GM23248 (cell line): ENCODE data around the gene ARID5B. TPM values are rescaled to one million over a fixed set of nuclear protein-coding genes. Genes with fewer than 3 reads are reported as not detected.
A peak's percentile ranks its signal among the peaks of the same experiment; 100 is the strongest.

ENCODE experiments used
- DNase-seq: peaks from one replicate; pipeline ENCODE4 v3.0.0-alpha.2; 2015
- H2AFZ ChIP-seq: fragments of 200-600 bp; sonication (generic); 2 replicates; pipeline ENCODE4 v1.6.1; 2016; ENCODE audit warnings: antibody characterized with exemption
- H3F3A ChIP-seq: fragments of 200-600 bp; sonication (generic); 2 replicates; pipeline ENCODE4 v1.6.1; 2016; ENCODE audit warnings: mild to moderate bottlenecking, antibody characterized with exemption, mixed run types; ENCODE audit not compliant: insufficient read depth
- H3K27ac ChIP-seq: fragments of 200-600 bp; sonication (generic); 2 replicates; pipeline ENCODE4 v1.5.1; 2016; ENCODE audit warnings: mild to moderate bottlenecking
- H3K27me3 ChIP-seq: fragments of 200-600 bp; sonication (generic); replicated peaks from 2 replicates; pipeline ENCODE4 v1.6.1; 2016; ENCODE audit warnings: mild to moderate bottlenecking; ENCODE audit not compliant: insufficient read depth
- H3K36me3 ChIP-seq: fragments of 200-600 bp; sonication (generic); 2 replicates; pipeline ENCODE4 v1.6.1; 2016; ENCODE audit warnings: low read depth, mild to moderate bottlenecking
- H3K4me1 ChIP-seq: fragments of 200-600 bp; sonication (generic); 2 replicates; pipeline ENCODE4 v1.6.1; 2016; ENCODE audit warnings: mild to moderate bottlenecking; ENCODE audit not compliant: insufficient read depth
- H3K4me2 ChIP-seq: fragments of 200-600 bp; sonication (generic); one replicate; pipeline ENCODE4 v1.6.1; 2016; ENCODE audit warnings: mild to moderate bottlenecking; ENCODE audit not compliant: unreplicated experiment
- H3K4me3 ChIP-seq: fragments of 200-600 bp; sonication (generic); 2 replicates; pipeline ENCODE4 v1.5.1; 2016; ENCODE audit warnings: mild to moderate bottlenecking
- H3K79me2 ChIP-seq: fragments of 200-600 bp; sonication (generic); 2 replicates; pipeline ENCODE4 v1.6.1; 2016; ENCODE audit warnings: mild to moderate bottlenecking; ENCODE audit not compliant: insufficient read depth
- H3K9ac ChIP-seq: fragments of 200-600 bp; sonication (generic); 2 replicates; pipeline ENCODE4 v1.6.1; 2016; ENCODE audit warnings: mild to moderate bottlenecking
- H3K9me2 ChIP-seq: fragments of 200-600 bp; sonication (generic); 2 replicates; pipeline ENCODE4 v1.6.1; 2016; ENCODE audit warnings: mixed run types, mild to moderate bottlenecking, moderate library complexity; ENCODE audit not compliant: insufficient read depth
- H3K9me3 ChIP-seq: fragments of 200-600 bp; sonication (generic); one replicate; pipeline ENCODE4 v1.6.1; 2017; ENCODE audit warnings: low read depth
- H4K20me1 ChIP-seq: fragments of 200-600 bp; sonication (generic); 2 replicates; pipeline ENCODE4 v1.6.0; 2016; ENCODE audit not compliant: insufficient read depth
- EZH2 ChIP-seq: fragments of 200-600 bp; sonication (generic); IDR thresholded peaks from 2 replicates; pipeline ENCODE4 v1.6.1; 2018; ENCODE audit warnings: antibody characterized with exemption, mild to moderate bottlenecking; ENCODE audit not compliant: insufficient read depth, poor library complexity, severe bottlenecking
- EZH2phosphoT487 ChIP-seq: fragments of 200-600 bp; sonication (generic); IDR thresholded peaks from 2 replicates; pipeline ENCODE4 v1.6.1; 2018; ENCODE audit warnings: antibody characterized with exemption, moderate library complexity, mild to moderate bottlenecking, low read depth; ENCODE audit not compliant: insufficient read depth
- WGBS, 2 experiments: methylation state at CpG; one replicate each; pipeline ENCODE4 v1.1.6; 2015 to 2017; ENCODE audit warnings: low lambda C conversion rate in 2 of 2, low coverage in 1 of 2; ENCODE audit errors: missing lambda C conversion rate in 2 of 2; 5-methylcytosine and 5-hydroxymethylcytosine counted together
- in situ Hi-C: fragments of 300-500 bp; cut with MboI; formaldehyde crosslinking; loops from 2 replicates; pipeline ENCODE4 v1.15.0; 2020
- polyA plus RNA-seq: library from polyadenylated mRNA; unstranded; fragments of >200 nt; fragmentation: Nextera tagmentation; extraction: Ambion mirVana; gene quantifications from 2 replicates; pipeline ENCODE4 v1.2.1, GENCODE V29; 2016
- total RNA-seq: library from RNA; depleted of rRNA; stranded (reverse); fragments of >200 nt; shearing (Covaris generic); gene quantifications from 2 replicates; pipeline ENCODE4 v1.2.3, GENCODE V29; 2014

ARID5B gene
- total and polyA plus RNA-seq, 2 experiments from 2014 or later: 56.7 to 78.8 TPM

DNA sequence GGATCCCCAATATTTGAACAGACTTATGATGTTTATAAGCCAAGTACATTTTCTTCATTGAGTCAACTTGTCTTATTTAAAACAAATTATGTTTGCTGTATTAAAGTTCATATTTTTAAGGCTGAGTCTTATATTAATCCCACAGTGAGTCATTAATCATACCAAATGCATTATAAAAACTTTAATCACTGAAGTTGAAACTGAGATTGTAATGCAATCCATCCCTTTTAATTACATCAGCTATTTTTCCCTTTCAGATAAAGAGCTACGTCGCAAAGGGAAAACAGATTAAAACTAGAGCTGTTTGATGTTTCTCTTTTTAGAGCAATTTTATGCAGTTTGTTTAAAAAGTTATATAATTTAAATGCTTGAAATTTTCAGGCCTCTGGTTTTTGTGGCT is 183.0 kb downstream of the ARID5B start:
- no peaks in the 10 kb centered on the region for H3K27me3 ChIP-seq
- H2AFZ ChIP-seq: no peak overlapping the region
- H3K36me3 ChIP-seq: peaks cover 45% of the 10 kb centered on the region
- TF ChIP-seq EZH2phosphoT487: no peak
- no peak for TF ChIP-seq EZH2
- WGBS, 2 experiments: 17 to 25% methylated on average over 2 of the region's 2 CpGs
- peak overlapping the region; percentile 68 for H3K9ac ChIP-seq
- peaks cover 57% of the 10 kb centered on the region for H3K79me2 ChIP-seq
- peak overlapping the region; percentile 59 for H3K4me2 ChIP-seq
- H3K27ac ChIP-seq: peak overlapping the region; percentile 93
- H3K4me1 ChIP-seq: peaks cover 64% of the 10 kb centered on the region
- no peaks in the 10 kb centered on the region for H3K9me2 ChIP-seq
- peak; percentile 61 for DNase-seq
- no peaks in the 10 kb centered on the region for H4K20me1 ChIP-seq
- H3F3A ChIP-seq: peaks cover 86% of the 10 kb centered on the region
- in situ Hi-C loops: no loop called here
- no peaks in the 10 kb centered on the region for H3K9me3 ChIP-seq
- H3K4me3 ChIP-seq: peak overlapping the region; percentile 15

DNA sequence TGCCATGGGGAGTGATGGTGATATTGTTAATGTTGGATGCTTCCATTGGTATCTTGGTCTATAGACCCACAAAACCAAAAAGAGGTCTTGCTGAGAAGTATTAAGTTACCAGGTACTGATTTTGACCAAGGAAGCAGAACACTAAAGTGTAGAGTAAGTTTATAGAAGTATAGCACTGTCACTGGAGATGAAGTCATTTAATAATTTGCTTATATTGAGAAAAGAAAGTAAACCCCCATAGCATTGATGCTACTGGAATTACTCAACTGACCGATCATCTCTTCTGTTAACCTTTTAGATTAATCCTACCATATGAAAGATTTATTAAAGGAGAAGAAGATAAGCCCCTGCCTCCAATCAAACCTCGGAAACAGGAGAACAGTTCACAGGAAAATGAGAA is 183.9 kb downstream of the ARID5B start:
- WGBS, 2 experiments: 96 to 100% methylated on average over 2 of the region's 2 CpGs
- Histone ChIP-seq H3K27ac (peak overlapping the region; percentile 93), H3K79me2 (peaks cover 57% of the 10 kb centered on the region), H3K36me3 (peaks cover 47% of the 10 kb centered on the region), H3K9me2 (no peaks in the 10 kb centered on the region), H3K9me3 (no peaks in the 10 kb centered on the region), H3K4me2 (peak overlapping the region; percentile 59), H3K4me1 (peaks cover 62% of the 10 kb centered on the region), H3F3A (peaks cover 83% of the 10 kb centered on the region), H3K27me3 (no peaks in the 10 kb centered on the region), H2AFZ (no peak overlapping the region), H4K20me1 (no peaks in the 10 kb centered on the region), H3K9ac (no peak overlapping the region), H3K4me3 (no peak overlapping the region)
- DNase-seq: no peak
- TF ChIP-seq EZH2 (no peak), EZH2phosphoT487 (no peak)
- in situ Hi-C loops: no loop called here

DNA sequence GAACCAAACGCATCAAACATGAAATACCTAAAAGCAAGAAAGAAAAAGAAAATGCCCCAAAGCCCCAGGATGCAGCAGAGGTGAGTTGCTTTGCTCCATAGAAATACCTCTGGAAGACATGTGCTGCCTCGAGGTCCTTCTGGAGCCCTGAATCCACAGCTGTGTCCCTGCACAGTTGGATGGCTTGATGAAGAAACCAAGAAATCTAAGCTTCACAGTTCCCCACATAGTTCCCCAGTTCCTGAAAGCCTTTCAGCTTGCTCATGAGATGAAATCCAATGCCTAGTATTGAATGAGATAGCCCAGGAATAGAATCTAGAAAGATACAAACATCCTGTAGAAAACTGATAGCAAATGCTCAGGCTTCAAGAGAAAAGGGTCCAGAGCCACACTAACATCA is 184.3 kb downstream of the ARID5B start:
- Histone ChIP-seq H3K9ac (no peak overlapping the region), H3K36me3 (peaks cover 50% of the 10 kb centered on the region), H4K20me1 (no peaks in the 10 kb centered on the region), H3K9me3 (no peaks in the 10 kb centered on the region), H3K9me2 (no peaks in the 10 kb centered on the region), H3K4me3 (no peak overlapping the region), H3K4me1 (peaks cover 58% of the 10 kb centered on the region), H3K27ac (no peak overlapping the region), H3K79me2 (peaks cover 57% of the 10 kb centered on the region), H2AFZ (no peak overlapping the region), H3F3A (peaks cover 82% of the 10 kb centered on the region), H3K27me3 (no peaks in the 10 kb centered on the region), H3K4me2 (no peak overlapping the region)
- 98 to 100% methylated on average over 2 of the region's 2 CpGs for WGBS, 2 experiments
- DNase-seq: no peak
- TF ChIP-seq EZH2phosphoT487: no peak
- no peak for TF ChIP-seq EZH2
- in situ Hi-C loops: no loop called here

DNA sequence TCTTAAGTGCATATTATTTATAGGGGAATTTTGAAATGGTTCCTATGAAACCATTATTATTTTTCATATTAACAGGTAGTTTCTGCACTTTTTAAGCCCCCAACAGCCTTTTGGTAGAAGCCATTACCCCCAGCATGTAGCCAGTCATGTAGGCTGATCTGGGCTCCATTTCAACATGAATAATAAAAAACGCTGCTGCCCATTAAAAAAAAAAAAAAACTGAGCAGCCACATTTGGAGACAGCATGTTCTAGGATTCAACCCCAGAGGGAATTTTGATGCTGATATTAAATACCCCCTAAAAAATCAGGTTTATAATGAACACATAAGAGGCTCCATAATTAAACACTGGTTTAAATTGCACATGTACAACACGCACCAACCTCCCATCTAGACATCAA is 185.8 kb downstream of the ARID5B start:
- Histone ChIP-seq H4K20me1 (no peaks in the 10 kb centered on the region), H3K79me2 (peaks cover 57% of the 10 kb centered on the region), H3K27me3 (no peaks in the 10 kb centered on the region), H3K4me1 (peaks cover 43% of the 10 kb centered on the region), H3K4me3 (no peak overlapping the region), H3K9me3 (no peaks in the 10 kb centered on the region), H3K36me3 (peaks cover 65% of the 10 kb centered on the region), H3K4me2 (no peak overlapping the region), H3K9ac (no peak overlapping the region), H3F3A (peaks cover 80% of the 10 kb centered on the region), H3K27ac (peak overlapping the region; percentile 17), H2AFZ (no peak overlapping the region), H3K9me2 (no peaks in the 10 kb centered on the region)
- DNase-seq: peak; percentile 43
- WGBS, 2 experiments: 31% methylated on average over 2 of the region's 2 CpGs
- in situ Hi-C loops: no loop called here
- TF ChIP-seq EZH2: no peak
- no peak for TF ChIP-seq EZH2phosphoT487

DNA sequence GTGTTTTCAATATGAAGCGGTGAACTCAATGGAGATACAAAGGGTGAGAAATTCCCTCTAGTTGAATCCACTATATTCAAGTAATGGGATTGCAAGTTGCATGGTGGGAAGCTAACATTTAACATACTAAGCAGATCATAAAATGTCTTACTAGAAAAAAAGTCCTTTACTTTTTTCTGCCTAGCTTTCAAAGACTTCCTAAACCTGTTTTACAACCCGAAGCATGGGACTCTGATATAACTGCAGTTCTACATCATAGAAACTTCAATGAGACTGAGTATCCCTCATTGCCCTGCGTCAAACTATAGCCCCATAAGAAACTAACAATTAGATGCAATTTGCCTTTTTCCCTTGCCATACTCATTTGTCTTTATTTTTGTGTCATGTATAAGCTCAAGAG is 187.3 kb downstream of the ARID5B start:
- Histone ChIP-seq H3K4me3 (no peak overlapping the region), H3K36me3 (peaks cover 72% of the 10 kb centered on the region), H3K79me2 (peaks cover 59% of the 10 kb centered on the region), H3K9me2 (no peaks in the 10 kb centered on the region), H3K27ac (peak overlapping the region; percentile 35; the same call in 1 of the 2 replicates), H3F3A (peaks cover 78% of the 10 kb centered on the region), H4K20me1 (no peaks in the 10 kb centered on the region), H3K27me3 (no peaks in the 10 kb centered on the region), H3K9me3 (no peaks in the 10 kb centered on the region), H3K4me2 (no peak overlapping the region), H2AFZ (no peak overlapping the region), H3K4me1 (peaks cover 41% of the 10 kb centered on the region), H3K9ac (no peak overlapping the region)
- no peak for DNase-seq
- TF ChIP-seq EZH2 (no peak), EZH2phosphoT487 (no peak)
- WGBS, 2 experiments: 94% methylated on average over 3 of the region's 3 CpGs
- in situ Hi-C loops: no loop called here
